Measurements from ENCODE around the gene CNN3. TPM values are rescaled to one million over a fixed set of nuclear protein-coding genes. Genes with fewer than 3 reads are reported as not detected.

The CNN3 gene
- total and polyA plus RNA-seq, 2 donors from 2014 or later, result 232 to 291 TPM

- H3K9ac ChIP-seq (ENCODE audit: low read length in 3 of 3), result no peak overlapping the region
- peaks cover 10 to 22% (median 21%) of the 10 kb centered on the region in 3 donors for H3K36me3 ChIP-seq (ENCODE audit: control insufficient read depth in 2 of 3, insufficient read depth in 3 of 3, low read length in 3 of 3)
- peak overlapping the region; percentile 14 to 83 for H3K27ac ChIP-seq (ENCODE audit: low read depth in 2 of 2, low read length in 2 of 2)
- DNase-seq (no peak), FAIRE-seq (no peak)
- H3K27me3 ChIP-seq (ENCODE audit: control insufficient read depth, insufficient read depth, low read length), result no peaks in the 10 kb centered on the region
- no peak for TF ChIP-seq CTCF (IDR thresholded peaks at IDR 0.05; ENCODE audit: borderline replicate concordance, extremely low read depth, insufficient read depth)
- intact Hi-C loops (cut with DNase I), result no loop called here
- no peak overlapping the region for H3K4me3 ChIP-seq (ENCODE audit: low read length in 3 of 3)
- no peaks in the 10 kb centered on the region for H3K9me3 ChIP-seq (ENCODE audit: control insufficient read depth in 2 of 3, insufficient read depth in 1 of 3, low read length in 3 of 3)
- peaks cover 0 to 44% (median 27%) of the 10 kb centered on the region in 3 donors for H3K4me1 ChIP-seq (ENCODE audit: control insufficient read depth in 2 of 3, insufficient read depth in 2 of 3, low read depth in 1 of 3, low read length in 3 of 3)
Observed at GRCh38 chr1:94903280-94904009, 23.5 kb downstream of the CNN3 start.

GRCh38 chr1:94901841-94902240, 25.1 kb downstream of the CNN3 start:
- H3K9ac ChIP-seq (ENCODE audit: low read length in 3 of 3), result no peak overlapping the region
- TF ChIP-seq CTCF (IDR thresholded peaks at IDR 0.05; ENCODE audit: borderline replicate concordance, extremely low read depth, insufficient read depth), result no peak
- H3K4me3 ChIP-seq (ENCODE audit: low read length in 3 of 3), result no peak overlapping the region
- no peak for DNase-seq
- no peak for FAIRE-seq
- intact Hi-C loops (cut with DNase I), result no loop called here
- H3K27me3 ChIP-seq (ENCODE audit: control insufficient read depth, insufficient read depth, low read length), result no peaks in the 10 kb centered on the region
- no peaks in the 10 kb centered on the region for H3K9me3 ChIP-seq (ENCODE audit: control insufficient read depth in 2 of 3, insufficient read depth in 1 of 3, low read length in 3 of 3)
- peaks cover 15 to 31% (median 30%) of the 10 kb centered on the region in 3 donors for H3K36me3 ChIP-seq (ENCODE audit: control insufficient read depth in 2 of 3, insufficient read depth in 3 of 3, low read length in 3 of 3)
- peaks cover 0 to 44% (median 23%) of the 10 kb centered on the region in 3 donors for H3K4me1 ChIP-seq (ENCODE audit: control insufficient read depth in 2 of 3, insufficient read depth in 2 of 3, low read depth in 1 of 3, low read length in 3 of 3)
- H3K27ac ChIP-seq (ENCODE audit: low read depth in 2 of 2, low read length in 2 of 2), result no peak overlapping the region

- Histone ChIP-seq H3K9ac (ENCODE audit: low read length in 3 of 3) (no peak overlapping the region), H3K4me1 (ENCODE audit: control insufficient read depth in 2 of 3, insufficient read depth in 2 of 3, low read depth in 1 of 3, low read length in 3 of 3) (peaks cover 0 to 46% (median 14%) of the 10 kb centered on the region in 3 donors), H3K4me3 (ENCODE audit: low read length in 3 of 3) (no peak overlapping the region), H3K27ac (ENCODE audit: low read depth in 2 of 2, low read length in 2 of 2) (peak overlapping the region; percentile 71 to 72), H3K27me3 (ENCODE audit: control insufficient read depth, insufficient read depth, low read length) (no peaks in the 10 kb centered on the region), H3K36me3 (ENCODE audit: control insufficient read depth in 2 of 3, insufficient read depth in 3 of 3, low read length in 3 of 3) (peaks cover 20 to 51% (median 39%) of the 10 kb centered on the region in 3 donors), H3K9me3 (ENCODE audit: control insufficient read depth in 2 of 3, insufficient read depth in 1 of 3, low read length in 3 of 3) (no peaks in the 10 kb centered on the region)
- intact Hi-C loops (cut with DNase I), result no loop called here
- no peak for DNase-seq
- FAIRE-seq, result no peak
- TF ChIP-seq CTCF (IDR thresholded peaks at IDR 0.05; ENCODE audit: borderline replicate concordance, extremely low read depth, insufficient read depth), result no peak
Observed at GRCh38 chr1:94899756-94900155, 27.2 kb downstream of the CNN3 start.

Data from kidney (tissue), 14 donors.